H9 (cell line): ENCODE measurements around the gene FOXR2. TPM values are rescaled to one million over a fixed set of nuclear protein-coding genes. Genes with fewer than 3 reads are reported as not detected.

Experiments
- DNase-seq: peaks from one replicate; pipeline ENCODE4 v3.0.0-alpha.2; 2017
- H2AFZ ChIP-seq: one replicate; pipeline ENCODE4 v1.6.1; 2013; ENCODE audit warnings: mild to moderate bottlenecking, low read length, control low read depth, moderate library complexity
- H2AK5ac ChIP-seq: 2 replicates; pipeline ENCODE4 v1.6.1; 2013; ENCODE audit warnings: low read length, control low read depth, mixed read lengths; ENCODE audit not compliant: insufficient read length
- H2BK120ac ChIP-seq: one replicate; pipeline ENCODE4 v1.6.1; 2013; ENCODE audit warnings: low read depth, mild to moderate bottlenecking, low read length, control low read depth, inconsistent platforms; ENCODE audit not compliant: poor library complexity, severe bottlenecking
- H2BK12ac ChIP-seq: 2 replicates; pipeline ENCODE4 v1.6.1; 2013; ENCODE audit warnings: low read length, control low read depth, mixed read lengths, low read depth; ENCODE audit not compliant: insufficient read length
- H2BK15ac ChIP-seq: 2 replicates; pipeline ENCODE4 v1.6.1; 2013; ENCODE audit warnings: low read depth, low read length, control low read depth
- H2BK20ac ChIP-seq: one replicate; pipeline ENCODE4 v1.6.1; 2013; ENCODE audit warnings: low read depth, mild to moderate bottlenecking, low read length, control low read depth, inconsistent platforms; ENCODE audit not compliant: poor library complexity, severe bottlenecking
- H2BK5ac ChIP-seq: 2 replicates; pipeline ENCODE4 v1.6.1; 2013; ENCODE audit warnings: low read length, control low read depth, mixed read lengths; ENCODE audit not compliant: insufficient read length
- H3K14ac ChIP-seq: 2 replicates; pipeline ENCODE4 v1.6.1; 2013; ENCODE audit warnings: low read length, control low read depth; ENCODE audit not compliant: insufficient read depth
- H3K18ac ChIP-seq: 2 replicates; pipeline ENCODE4 v1.6.1; 2013; ENCODE audit warnings: low read depth, mild to moderate bottlenecking, mixed read lengths, low read length, control low read depth; ENCODE audit not compliant: insufficient read length
- H3K23ac ChIP-seq: 2 replicates; pipeline ENCODE4 v1.6.1; 2013; ENCODE audit warnings: low read length, control low read depth, mixed read lengths, low read depth; ENCODE audit not compliant: insufficient read length
- H3K23me2 ChIP-seq: 2 replicates; pipeline ENCODE4 v1.6.1; 2013; ENCODE audit warnings: low read depth, mild to moderate bottlenecking, mixed read lengths, low read length, control low read depth; ENCODE audit not compliant: insufficient read length, poor library complexity, severe bottlenecking
- H3K27ac ChIP-seq: 2 replicates; pipeline ENCODE4 v1.5.1; 2013; ENCODE audit warnings: low read length, control low read depth, mixed read lengths, low read depth; ENCODE audit not compliant: insufficient read length
- H3K27me3 ChIP-seq: 2 replicates; pipeline ENCODE4 v1.6.1; 2013; ENCODE audit warnings: low read length, control low read depth, inconsistent platforms; ENCODE audit not compliant: insufficient read depth
- H3K4ac ChIP-seq: 2 replicates; pipeline ENCODE4 v1.6.1; 2013; ENCODE audit warnings: low read depth, mild to moderate bottlenecking, control low read depth, inconsistent platforms, low read length, moderate library complexity
- H3K4me1 ChIP-seq: 2 replicates; pipeline ENCODE4 v1.6.1; 2013; ENCODE audit warnings: low read length, control low read depth, inconsistent platforms; ENCODE audit not compliant: insufficient read depth
- H3K4me2 ChIP-seq: 2 replicates; pipeline ENCODE4 v1.6.1; 2013; ENCODE audit warnings: low read length, control low read depth, mixed read lengths; ENCODE audit not compliant: insufficient read length, insufficient read depth
- H3K56ac ChIP-seq: 2 replicates; pipeline ENCODE4 v1.6.1; 2013; ENCODE audit warnings: low read depth, mild to moderate bottlenecking, mixed read lengths, low read length, control low read depth; ENCODE audit not compliant: insufficient read length
- H3K79me1 ChIP-seq: 2 replicates; pipeline ENCODE4 v1.6.1; 2013; ENCODE audit warnings: low read depth, mild to moderate bottlenecking, moderate library complexity, low read length, control low read depth, inconsistent platforms; ENCODE audit not compliant: insufficient read depth, poor library complexity, severe bottlenecking
- H3K79me2 ChIP-seq: 2 replicates; pipeline ENCODE4 v1.6.1; 2013; ENCODE audit warnings: low read length, control low read depth, inconsistent platforms; ENCODE audit not compliant: insufficient read depth
- H3K9ac ChIP-seq: 2 replicates; pipeline ENCODE4 v1.6.1; 2013; ENCODE audit warnings: low read length, control low read depth, mixed read lengths; ENCODE audit not compliant: insufficient read length; ENCODE audit errors: extremely low read depth
- H3K9me3 ChIP-seq: one replicate; pipeline ENCODE4 v1.6.1; 2013; ENCODE audit warnings: low read depth, low read length, inconsistent platforms; ENCODE audit not compliant: control insufficient read depth
- H3T11ph ChIP-seq: one replicate; pipeline ENCODE4 v1.6.1; 2013; ENCODE audit warnings: mild to moderate bottlenecking, low read length, control low read depth, inconsistent platforms
- H4K20me1 ChIP-seq: one replicate; pipeline ENCODE4 v1.6.1; 2013; ENCODE audit not compliant: control insufficient read depth, insufficient read length, insufficient read depth
- H4K5ac ChIP-seq: 2 replicates; pipeline ENCODE4 v1.6.1; 2013; ENCODE audit warnings: low read depth, mild to moderate bottlenecking, mixed read lengths, low read length, control low read depth; ENCODE audit not compliant: insufficient read length
- H4K8ac ChIP-seq: replicated peaks from 2 replicates; pipeline ENCODE4 v1.6.1; 2013; ENCODE audit warnings: low read length, control low read depth, mixed read lengths, low read depth; ENCODE audit not compliant: insufficient read length
- H4K91ac ChIP-seq: 2 replicates; pipeline ENCODE4 v1.6.1; 2013; ENCODE audit warnings: low read depth, mild to moderate bottlenecking, moderate library complexity, mixed read lengths, low read length, control low read depth; ENCODE audit not compliant: insufficient read length
- H3K27ac Mint-ChIP-seq, 3 experiments: 2 replicates in 2 of 3; 3 replicates in 1 of 3; pipeline ENCODE4 v1.8.0; 2020 to 2021; ENCODE audit warnings: mixed read lengths in 3 of 3, mild to moderate bottlenecking in 1 of 3, moderate library complexity in 1 of 3
- H3K27me3 Mint-ChIP-seq: 2 replicates; pipeline ENCODE4 v1.8.0; 2021; ENCODE audit warnings: low read depth, mild to moderate bottlenecking, moderate library complexity, mixed read lengths
- H3K36me3 Mint-ChIP-seq, 3 experiments: 2 replicates in 2 of 3; 3 replicates in 1 of 3; pipeline ENCODE4 v1.8.0; 2020 to 2021; ENCODE audit warnings: low read depth in 3 of 3, mixed read lengths in 3 of 3; ENCODE audit not compliant: insufficient read depth in 1 of 3
- H3K4me1 Mint-ChIP-seq, 2 experiments: 2 replicates each; pipeline ENCODE4 v1.8.0; 2020; ENCODE audit warnings: mixed read lengths in 2 of 2
- H3K4me3 Mint-ChIP-seq, 2 experiments: 2 replicates in 1 of 2; 3 replicates in 1 of 2; pipeline ENCODE4 v1.8.0; 2020 to 2021; ENCODE audit warnings: mild to moderate bottlenecking in 2 of 2, mixed read lengths in 2 of 2, moderate library complexity in 1 of 2
- H3K9me3 Mint-ChIP-seq, 2 experiments: 2 replicates in 1 of 2; 3 replicates in 1 of 2; pipeline ENCODE4 v1.8.0; 2020; ENCODE audit warnings: mild to moderate bottlenecking in 2 of 2, mixed read lengths in 2 of 2, moderate library complexity in 1 of 2
- total RNA-seq: library from RNA; stranded (reverse); gene quantifications from 2 replicates; pipeline ENCODE4 v1.2.1, GENCODE V29; 2021
- TF ChIP-seq, protein P1 (sequence below): fragments of 200-600 bp; sonication (generic); conservative IDR thresholded peaks from 3 replicates; pipeline ENCODE4 v1.8.0; 2021; ENCODE audit warnings: antibody characterized with exemption, mild to moderate bottlenecking

FOXR2 gene
- total RNA-seq, 1 experiment from 2014 or later: not detected

DNA sequence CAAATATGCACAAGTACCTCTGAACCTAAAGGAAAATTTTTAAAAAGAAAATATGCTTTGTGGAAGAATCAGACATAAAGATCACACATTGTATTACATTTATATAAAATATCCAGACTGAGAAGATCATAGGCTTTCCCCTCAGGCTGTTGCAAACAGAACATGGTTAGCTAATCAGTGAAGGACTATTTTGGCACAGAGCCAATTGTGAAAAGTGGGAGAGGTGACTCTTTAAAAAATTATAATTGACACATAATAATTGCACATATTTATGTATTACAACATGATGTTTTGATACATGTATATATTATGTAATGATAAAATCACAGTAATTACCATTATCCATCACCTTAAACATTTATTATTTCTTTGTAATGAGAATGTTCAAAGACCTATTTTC, 44.1 kb upstream of the FOXR2 start:
- H3K23me2 ChIP-seq: no peaks in the 10 kb centered on the region

More for the DNA sequence above, 44.1 kb upstream of the FOXR2 start:
- Histone ChIP-seq H2BK5ac (no peak overlapping the region), H3K23ac (no peak overlapping the region), H3K14ac (no peak overlapping the region), H3K4ac (no peak overlapping the region), H2AK5ac (no peak overlapping the region), H2BK120ac (no peak overlapping the region), H3K79me1 (no peaks in the 10 kb centered on the region), H3K27ac (no peak overlapping the region), H4K5ac (no peak overlapping the region), H4K20me1 (no peaks in the 10 kb centered on the region), H3T11ph (no peak overlapping the region), H3K18ac (no peak overlapping the region), H3K27me3 (no peaks in the 10 kb centered on the region), H4K91ac (no peak overlapping the region), H3K56ac (no peak overlapping the region), H3K4me2 (no peak overlapping the region), H2BK15ac (no peak overlapping the region), H3K9ac (no peak overlapping the region), H2BK20ac (no peak overlapping the region), H3K79me2 (no peaks in the 10 kb centered on the region), H3K9me3 (peaks cover 19% of the 10 kb centered on the region), H3K4me1 (no peaks in the 10 kb centered on the region), H2AFZ (no peak overlapping the region), H2BK12ac (no peak overlapping the region), H4K8ac (no peak overlapping the region)
- Mint-ChIP-seq H3K27me3 (no peaks in the 10 kb centered on the region; the same call in 1 of the 2 replicates), H3K4me1 (no peaks in the 10 kb centered on the region), H3K4me3 (no peak overlapping the region), H3K36me3 (peaks cover 0 to 11% (median 3%) of the 10 kb centered on the region in 3 experiments; a peak in 4 of 7 replicates), H3K9me3 (peaks cover 79 to 89% of the 10 kb centered on the region in 2 experiments), H3K27ac (no peak overlapping the region)
- TF ChIP-seq, protein P1, sequence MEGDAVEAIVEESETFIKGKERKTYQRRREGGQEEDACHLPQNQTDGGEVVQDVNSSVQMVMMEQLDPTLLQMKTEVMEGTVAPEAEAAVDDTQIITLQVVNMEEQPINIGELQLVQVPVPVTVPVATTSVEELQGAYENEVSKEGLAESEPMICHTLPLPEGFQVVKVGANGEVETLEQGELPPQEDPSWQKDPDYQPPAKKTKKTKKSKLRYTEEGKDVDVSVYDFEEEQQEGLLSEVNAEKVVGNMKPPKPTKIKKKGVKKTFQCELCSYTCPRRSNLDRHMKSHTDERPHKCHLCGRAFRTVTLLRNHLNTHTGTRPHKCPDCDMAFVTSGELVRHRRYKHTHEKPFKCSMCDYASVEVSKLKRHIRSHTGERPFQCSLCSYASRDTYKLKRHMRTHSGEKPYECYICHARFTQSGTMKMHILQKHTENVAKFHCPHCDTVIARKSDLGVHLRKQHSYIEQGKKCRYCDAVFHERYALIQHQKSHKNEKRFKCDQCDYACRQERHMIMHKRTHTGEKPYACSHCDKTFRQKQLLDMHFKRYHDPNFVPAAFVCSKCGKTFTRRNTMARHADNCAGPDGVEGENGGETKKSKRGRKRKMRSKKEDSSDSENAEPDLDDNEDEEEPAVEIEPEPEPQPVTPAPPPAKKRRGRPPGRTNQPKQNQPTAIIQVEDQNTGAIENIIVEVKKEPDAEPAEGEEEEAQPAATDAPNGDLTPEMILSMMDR: no peak
- no peak for DNase-seq
